22Rv1 (cell line): Measurements from ENCODE around the gene MIP.

ENCODE experiments used
- ZFX ChIP-seq: fragments of 450-650 bp; IDR thresholded peaks from 2 replicates; pipeline ENCODE4 v1.6.1; 2017; ENCODE audit warnings: antibody characterized with exemption, borderline replicate concordance
- TF ChIP-seq, protein P1 (sequence below): fragments of 450-650 bp; IDR thresholded peaks from 2 replicates; pipeline ENCODE4 v1.5.1; 2017; ENCODE audit warnings: mild to moderate bottlenecking

DNA sequence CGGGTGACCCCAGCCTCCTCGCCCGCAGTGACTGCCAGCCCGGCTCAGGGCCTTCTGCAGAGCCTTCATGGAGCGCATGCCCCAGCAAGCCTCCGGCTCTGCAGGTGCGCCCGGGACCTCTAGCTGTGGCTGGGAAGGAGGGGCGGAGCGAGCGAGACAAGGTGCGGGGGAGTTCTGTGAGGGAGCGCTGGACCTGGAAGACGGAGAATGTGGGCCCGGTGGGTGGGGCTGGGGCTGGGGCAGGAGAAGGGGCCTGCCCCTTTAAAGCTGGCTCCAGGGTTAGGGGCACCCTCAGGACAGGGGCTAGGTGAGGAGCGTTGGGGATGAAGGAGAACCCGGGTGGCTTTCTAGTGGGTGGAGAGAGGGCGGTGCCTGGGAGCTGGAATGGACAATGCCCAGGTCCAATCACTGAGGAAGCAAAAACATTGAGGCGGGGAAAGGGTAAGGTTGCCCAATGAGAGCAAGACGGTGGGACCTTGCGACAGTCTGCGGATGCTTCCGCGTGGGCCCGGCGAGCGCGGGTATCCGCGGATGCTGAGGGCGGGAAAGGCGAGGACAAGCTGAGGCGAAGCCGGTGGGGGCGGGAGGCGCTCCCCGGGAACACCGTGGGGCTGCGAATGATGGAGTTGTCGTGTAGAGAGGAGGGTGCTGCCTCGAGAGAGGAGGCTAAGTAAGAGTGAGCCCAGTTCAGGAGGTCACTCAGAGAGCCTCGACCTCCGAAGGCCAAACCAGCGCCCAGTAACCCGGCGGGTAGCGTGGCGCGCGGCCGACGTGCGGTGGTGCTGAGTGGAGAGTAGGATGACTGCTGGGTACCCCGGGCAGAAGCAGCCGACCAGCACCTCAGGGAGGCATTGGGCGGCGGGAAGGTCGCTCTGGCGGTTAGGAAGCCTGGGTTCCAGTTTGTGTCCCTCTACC is 33.8 kb upstream of the MIP start, which contains the start of gene GLS2:
- TF ChIP-seq, protein P1, sequence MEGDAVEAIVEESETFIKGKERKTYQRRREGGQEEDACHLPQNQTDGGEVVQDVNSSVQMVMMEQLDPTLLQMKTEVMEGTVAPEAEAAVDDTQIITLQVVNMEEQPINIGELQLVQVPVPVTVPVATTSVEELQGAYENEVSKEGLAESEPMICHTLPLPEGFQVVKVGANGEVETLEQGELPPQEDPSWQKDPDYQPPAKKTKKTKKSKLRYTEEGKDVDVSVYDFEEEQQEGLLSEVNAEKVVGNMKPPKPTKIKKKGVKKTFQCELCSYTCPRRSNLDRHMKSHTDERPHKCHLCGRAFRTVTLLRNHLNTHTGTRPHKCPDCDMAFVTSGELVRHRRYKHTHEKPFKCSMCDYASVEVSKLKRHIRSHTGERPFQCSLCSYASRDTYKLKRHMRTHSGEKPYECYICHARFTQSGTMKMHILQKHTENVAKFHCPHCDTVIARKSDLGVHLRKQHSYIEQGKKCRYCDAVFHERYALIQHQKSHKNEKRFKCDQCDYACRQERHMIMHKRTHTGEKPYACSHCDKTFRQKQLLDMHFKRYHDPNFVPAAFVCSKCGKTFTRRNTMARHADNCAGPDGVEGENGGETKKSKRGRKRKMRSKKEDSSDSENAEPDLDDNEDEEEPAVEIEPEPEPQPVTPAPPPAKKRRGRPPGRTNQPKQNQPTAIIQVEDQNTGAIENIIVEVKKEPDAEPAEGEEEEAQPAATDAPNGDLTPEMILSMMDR = no peak
- no peak for TF ChIP-seq ZFX
